ENCODE measurements around the gene KCNK3. TPM values are rescaled to one million over a fixed set of nuclear protein-coding genes. Genes with fewer than 3 reads are reported as not detected.

KCNK3 gene
- total RNA-seq, 1 donor from 2014 or later, result 6.6 TPM

DNA sequence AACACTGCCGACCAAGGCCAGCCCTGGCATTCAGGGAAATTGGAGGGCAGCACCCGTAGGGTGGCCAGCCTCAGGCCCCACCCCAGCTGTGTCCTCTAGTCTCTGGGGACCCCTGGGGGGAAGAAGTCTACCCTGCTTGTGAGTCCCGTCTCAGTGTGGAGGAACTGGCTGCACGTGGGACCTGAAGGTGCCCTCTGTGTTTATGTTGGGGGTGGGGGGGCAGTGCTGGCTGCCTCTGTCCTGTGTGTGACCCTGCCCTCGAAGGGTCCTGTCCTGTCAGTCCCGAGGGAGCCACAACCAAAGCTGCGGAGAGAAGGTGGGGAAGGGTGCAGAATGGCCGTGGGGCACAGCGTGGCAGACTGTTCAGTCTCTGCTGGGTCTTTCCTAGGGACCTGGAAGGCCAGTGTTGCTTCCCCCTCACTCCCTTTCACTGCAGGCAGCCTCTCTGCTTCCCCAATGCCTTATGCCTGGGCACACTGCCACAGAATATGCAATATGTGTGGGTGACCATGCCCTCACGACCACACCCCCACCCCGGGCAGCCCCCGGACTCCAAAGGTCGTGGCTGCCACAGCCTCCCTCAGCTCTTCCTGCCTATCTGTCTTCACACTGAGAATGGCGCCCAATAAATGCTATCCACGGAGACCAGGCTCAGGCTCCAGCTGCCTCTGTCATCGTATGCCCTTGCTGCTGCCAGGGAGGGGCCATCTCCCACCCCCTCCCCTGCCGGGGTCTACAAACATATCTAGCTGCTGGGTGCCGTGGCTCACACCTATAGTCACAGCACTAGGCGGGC is 38.2 kb downstream of the KCNK3 start:
- peaks cover 4% of the 10 kb centered on the region for H3K4me1 Mint-ChIP-seq
- H3K36me3 Mint-ChIP-seq, result no peaks in the 10 kb centered on the region
- H3K27ac Mint-ChIP-seq, result no peak overlapping the region
- no peak for TF ChIP-seq CTCF (IDR thresholded peaks at IDR 0.05; ENCODE audit: unreplicated experiment)
- no peaks in the 10 kb centered on the region for H3K9me3 Mint-ChIP-seq
- no peak overlapping the region for H3K4me3 Mint-ChIP-seq
- no peak for DNase-seq (ENCODE audit: low spot score in 2 of 2, unreplicated experiment in 2 of 2)
- no peaks in the 10 kb centered on the region for H3K27me3 Mint-ChIP-seq (ENCODE audit: low read depth)

DNA sequence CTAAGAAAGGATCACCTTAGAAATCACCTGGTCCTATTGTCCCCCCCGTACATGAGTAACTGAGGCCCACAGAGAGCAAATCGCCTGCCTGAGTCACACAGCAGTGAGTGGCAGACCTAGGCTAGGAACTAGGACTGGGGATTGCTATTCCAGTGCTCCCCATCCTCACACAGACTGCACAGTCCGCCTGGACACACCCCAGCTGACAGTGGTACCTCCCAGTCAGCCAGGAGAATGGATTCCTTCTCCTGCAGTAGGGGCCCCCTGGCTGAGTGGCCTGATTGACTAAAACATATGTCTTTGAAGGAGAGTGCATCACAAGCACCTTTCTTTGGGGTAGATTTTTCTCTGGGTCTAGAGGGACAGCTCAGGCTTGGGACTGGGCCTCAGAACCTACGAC is 39.2 kb downstream of the KCNK3 start:
- Mint-ChIP-seq H3K36me3 (no peaks in the 10 kb centered on the region), H3K9me3 (no peaks in the 10 kb centered on the region), H3K4me1 (peaks cover 4% of the 10 kb centered on the region), H3K4me3 (no peak overlapping the region), H3K27ac (no peak overlapping the region), H3K27me3 (ENCODE audit: low read depth) (no peaks in the 10 kb centered on the region)
- no peak for DNase-seq (ENCODE audit: low spot score in 2 of 2, unreplicated experiment in 2 of 2)
- no peak for TF ChIP-seq CTCF (IDR thresholded peaks at IDR 0.05; ENCODE audit: unreplicated experiment)

DNA sequence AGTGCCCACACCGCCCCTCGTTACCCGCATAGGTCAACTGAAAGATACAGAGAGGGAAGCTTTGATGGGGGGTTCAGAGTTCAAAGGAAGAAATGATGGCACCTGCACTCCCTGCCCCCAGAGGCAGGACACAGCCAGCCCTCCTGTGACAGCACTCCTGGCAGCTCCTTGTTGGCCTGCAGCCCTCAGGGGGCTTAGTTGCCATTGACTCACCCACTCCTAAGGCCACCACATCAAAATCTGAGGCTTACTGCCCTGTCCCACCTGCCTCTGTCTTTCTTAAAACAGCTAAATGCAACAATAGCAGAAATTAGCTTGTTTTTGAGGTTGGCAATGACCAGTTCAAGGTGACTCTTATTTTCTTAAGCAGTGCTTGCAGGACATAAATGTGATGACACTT is 39.9 kb downstream of the KCNK3 start:
- Mint-ChIP-seq H3K36me3 (no peaks in the 10 kb centered on the region), H3K27me3 (ENCODE audit: low read depth) (no peaks in the 10 kb centered on the region), H3K9me3 (no peaks in the 10 kb centered on the region), H3K27ac (no peak overlapping the region), H3K4me1 (peaks cover 4% of the 10 kb centered on the region), H3K4me3 (no peak overlapping the region)
- no peak for TF ChIP-seq CTCF (IDR thresholded peaks at IDR 0.05; ENCODE audit: unreplicated experiment)
- DNase-seq (ENCODE audit: low spot score in 2 of 2, unreplicated experiment in 2 of 2), result no peak

DNA sequence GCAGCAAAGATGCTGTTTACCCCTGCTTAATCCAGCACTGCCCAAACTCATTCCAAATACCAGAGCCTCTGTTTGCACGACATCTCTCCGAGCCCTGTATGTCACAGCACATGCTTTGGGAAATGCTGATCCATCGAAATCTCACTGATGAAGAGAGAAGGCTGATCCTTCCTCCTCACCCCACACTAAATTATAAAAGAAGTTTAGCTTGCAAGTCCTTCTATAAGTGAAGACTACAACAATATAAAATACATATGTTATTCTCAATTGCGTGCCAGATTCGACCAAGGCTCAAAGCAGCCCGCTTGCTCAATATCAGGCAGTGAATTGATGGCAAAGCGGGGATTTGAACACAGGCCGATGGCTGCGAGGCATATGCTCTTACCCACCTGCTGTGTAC is 40.9 kb downstream of the KCNK3 start:
- Mint-ChIP-seq H3K9me3 (no peaks in the 10 kb centered on the region), H3K4me3 (no peak overlapping the region), H3K36me3 (no peaks in the 10 kb centered on the region), H3K4me1 (peaks cover 4% of the 10 kb centered on the region), H3K27ac (no peak overlapping the region), H3K27me3 (ENCODE audit: low read depth) (no peaks in the 10 kb centered on the region)
- DNase-seq (ENCODE audit: low spot score in 2 of 2, unreplicated experiment in 2 of 2), result no peak
- no peak for TF ChIP-seq CTCF (IDR thresholded peaks at IDR 0.05; ENCODE audit: unreplicated experiment)

DNA sequence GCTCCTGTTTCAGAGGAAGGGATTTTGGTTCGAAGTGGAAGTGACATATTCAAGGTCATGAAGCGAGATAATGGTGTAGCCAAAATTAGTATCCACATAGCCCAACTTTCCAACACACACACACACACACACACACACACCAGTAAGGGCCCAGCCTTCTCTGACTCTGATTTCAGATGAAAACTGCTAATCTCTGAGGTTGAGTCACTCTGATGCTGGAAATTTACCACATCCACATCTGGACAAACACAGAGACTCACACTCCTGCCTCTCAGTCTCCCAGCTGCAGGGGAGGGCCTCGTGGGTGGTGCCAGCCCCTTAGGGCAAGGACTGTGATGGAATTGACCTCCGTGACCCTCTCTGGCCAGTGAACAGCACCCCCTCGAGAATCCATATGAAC is 42.6 kb downstream of the KCNK3 start:
- Mint-ChIP-seq H3K27ac (no peak overlapping the region), H3K36me3 (no peaks in the 10 kb centered on the region), H3K4me3 (no peak overlapping the region)

More for the DNA sequence above, 42.6 kb downstream of the KCNK3 start:
- Mint-ChIP-seq H3K27me3 (ENCODE audit: low read depth) (no peaks in the 10 kb centered on the region), H3K9me3 (no peaks in the 10 kb centered on the region), H3K4me1 (peaks cover 4% of the 10 kb centered on the region)
- no peak for DNase-seq (ENCODE audit: low spot score in 2 of 2, unreplicated experiment in 2 of 2)
- no peak for TF ChIP-seq CTCF (IDR thresholded peaks at IDR 0.05; ENCODE audit: unreplicated experiment)
